AG10803 (cell line): ENCODE measurements around the gene CWC25.

Source experiments
- DNase-seq: peaks from one replicate; pipeline ENCODE4 v3.0.0; 2010; ENCODE audit warnings: low read depth
- H3K4me3 ChIP-seq: 2 replicates; pipeline ENCODE4 v1.5.1; 2011; ENCODE audit warnings: mild to moderate bottlenecking, low read length, control low read depth
- TF ChIP-seq, protein P1 (sequence below): conservative IDR thresholded peaks from 2 replicates; pipeline ENCODE4 v1.5.1; 2011; ENCODE audit warnings: mild to moderate bottlenecking, low read length, control low read depth, inconsistent platforms

CWC25 gene

DNA sequence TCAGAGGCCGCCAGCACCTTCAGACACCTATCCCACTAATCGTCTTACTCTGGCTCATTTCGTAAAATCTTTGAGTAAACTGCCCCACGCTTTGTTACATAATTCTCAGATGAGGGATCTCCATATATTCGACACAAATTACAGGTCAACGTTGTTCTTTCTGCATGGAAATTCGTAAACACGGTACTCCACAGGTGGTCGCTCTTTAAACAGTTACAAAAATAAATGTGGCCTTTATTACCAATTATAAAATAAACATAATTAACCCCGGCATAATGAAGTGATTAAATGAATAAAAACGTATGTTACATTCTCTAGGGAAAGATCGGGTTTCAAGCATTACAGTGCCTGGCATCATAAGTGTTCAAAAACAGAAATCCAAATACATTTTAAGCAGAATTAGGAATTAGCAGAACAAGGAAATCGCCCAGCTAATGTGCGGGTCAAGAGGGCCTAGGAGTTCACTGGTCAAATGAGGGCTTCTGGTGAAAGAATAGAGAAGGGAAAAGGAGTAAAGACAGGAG is 24.8 kb downstream of the CWC25 start:
- peak overlapping the region; percentile 93 for H3K4me3 ChIP-seq

DNA sequence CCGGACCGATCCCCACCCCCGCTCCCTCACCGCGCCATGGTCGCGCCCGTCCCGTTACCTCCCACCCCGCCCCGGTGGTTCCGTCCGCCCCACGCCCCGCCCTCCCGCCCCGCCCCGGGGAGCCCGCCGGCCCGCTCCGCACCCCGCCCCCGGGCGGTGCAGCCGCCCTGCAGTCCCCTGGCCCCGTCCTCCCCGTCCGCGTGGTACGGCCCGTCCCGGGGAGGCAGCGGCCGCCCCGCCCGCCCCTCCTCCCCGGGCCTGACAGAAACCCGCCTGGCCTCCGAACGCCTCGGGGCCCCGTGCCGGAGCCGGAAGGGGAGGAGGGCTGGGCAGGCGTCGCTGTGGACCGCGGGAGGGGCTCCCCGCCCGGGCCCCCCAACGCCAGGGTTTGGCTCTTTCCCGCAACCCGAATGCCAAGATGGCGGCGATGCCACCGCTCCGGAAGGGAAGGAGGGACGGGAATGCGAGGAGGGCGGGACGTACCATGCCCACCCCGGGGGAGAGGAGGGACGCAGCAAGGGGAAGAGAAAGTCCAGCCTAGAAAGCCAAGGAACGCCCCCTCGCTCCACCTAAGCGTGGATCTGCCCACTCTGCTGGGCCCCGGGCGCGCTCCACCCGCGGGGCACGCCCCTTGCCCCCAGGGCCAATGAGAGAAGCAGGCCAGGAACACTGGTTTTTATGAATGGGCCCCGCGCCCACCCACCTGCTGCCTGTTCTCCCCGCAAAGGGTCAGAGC is 25.5 kb downstream of the CWC25 start, which contains the start of gene PIP4K2B:
Gene PIP4K2B, minus strand, starts transcription at position 56 of the 736 bp plus-strand sequence. CDS start 132 bp downstream, outside the sequence.
- DNase-seq: peak; percentile 99
- peak within 1 kb of the TSS; percentile 93 for H3K4me3 ChIP-seq
- TF ChIP-seq, protein P1, sequence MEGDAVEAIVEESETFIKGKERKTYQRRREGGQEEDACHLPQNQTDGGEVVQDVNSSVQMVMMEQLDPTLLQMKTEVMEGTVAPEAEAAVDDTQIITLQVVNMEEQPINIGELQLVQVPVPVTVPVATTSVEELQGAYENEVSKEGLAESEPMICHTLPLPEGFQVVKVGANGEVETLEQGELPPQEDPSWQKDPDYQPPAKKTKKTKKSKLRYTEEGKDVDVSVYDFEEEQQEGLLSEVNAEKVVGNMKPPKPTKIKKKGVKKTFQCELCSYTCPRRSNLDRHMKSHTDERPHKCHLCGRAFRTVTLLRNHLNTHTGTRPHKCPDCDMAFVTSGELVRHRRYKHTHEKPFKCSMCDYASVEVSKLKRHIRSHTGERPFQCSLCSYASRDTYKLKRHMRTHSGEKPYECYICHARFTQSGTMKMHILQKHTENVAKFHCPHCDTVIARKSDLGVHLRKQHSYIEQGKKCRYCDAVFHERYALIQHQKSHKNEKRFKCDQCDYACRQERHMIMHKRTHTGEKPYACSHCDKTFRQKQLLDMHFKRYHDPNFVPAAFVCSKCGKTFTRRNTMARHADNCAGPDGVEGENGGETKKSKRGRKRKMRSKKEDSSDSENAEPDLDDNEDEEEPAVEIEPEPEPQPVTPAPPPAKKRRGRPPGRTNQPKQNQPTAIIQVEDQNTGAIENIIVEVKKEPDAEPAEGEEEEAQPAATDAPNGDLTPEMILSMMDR: no peak

More for the DNA sequence above, 24.8 kb downstream of the CWC25 start:
- TF ChIP-seq, protein P1: no peak
- no peak for DNase-seq

DNA sequence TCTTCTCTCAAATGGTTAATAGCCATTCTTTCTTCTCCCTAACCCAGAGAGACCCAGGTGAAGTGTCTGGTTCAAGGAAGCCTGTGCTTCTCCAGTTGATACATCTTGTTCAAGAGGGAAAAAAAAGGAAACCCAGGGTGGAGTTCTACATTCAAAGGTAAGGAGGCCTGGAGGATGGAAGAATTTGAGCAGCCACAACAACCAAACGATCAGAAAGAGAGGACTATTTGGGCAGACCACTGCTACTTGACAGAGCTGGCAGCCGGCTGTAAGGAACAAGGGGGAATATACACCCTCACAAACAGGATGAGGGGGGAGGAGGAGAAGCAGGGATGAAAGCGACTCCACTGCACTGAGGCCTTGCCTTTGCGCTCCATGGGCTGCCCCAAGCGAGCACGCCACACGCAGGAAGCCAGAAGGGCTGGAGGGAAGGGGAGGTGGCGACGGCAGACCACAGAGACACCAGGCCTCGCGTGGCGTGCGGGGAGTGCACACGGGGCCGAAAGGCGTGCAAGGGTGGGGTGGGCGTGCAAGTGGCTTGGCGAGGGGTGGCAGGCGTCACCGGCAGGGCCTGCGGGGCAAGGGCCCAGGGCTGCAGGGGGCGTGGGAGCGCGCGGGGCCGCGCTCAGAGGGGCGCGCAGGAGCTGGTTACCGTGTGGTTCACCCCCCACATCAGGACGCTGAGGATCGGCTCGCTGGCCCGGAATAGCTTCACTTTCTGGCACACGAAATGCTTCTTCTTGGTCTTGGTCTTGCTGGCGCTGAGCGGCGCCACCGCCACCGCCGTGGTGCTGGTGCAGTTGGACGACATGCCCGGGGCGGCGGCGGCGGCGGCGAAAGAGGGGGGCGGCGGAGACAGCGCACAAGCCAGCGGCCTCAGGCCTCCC is 26.3 kb downstream of the CWC25 start:
- DNase-seq: peak; percentile 50
- H3K4me3 ChIP-seq: peak overlapping the region; percentile 93
- TF ChIP-seq, protein P1: no peak; the same call in 1 of the 2 replicates

DNA sequence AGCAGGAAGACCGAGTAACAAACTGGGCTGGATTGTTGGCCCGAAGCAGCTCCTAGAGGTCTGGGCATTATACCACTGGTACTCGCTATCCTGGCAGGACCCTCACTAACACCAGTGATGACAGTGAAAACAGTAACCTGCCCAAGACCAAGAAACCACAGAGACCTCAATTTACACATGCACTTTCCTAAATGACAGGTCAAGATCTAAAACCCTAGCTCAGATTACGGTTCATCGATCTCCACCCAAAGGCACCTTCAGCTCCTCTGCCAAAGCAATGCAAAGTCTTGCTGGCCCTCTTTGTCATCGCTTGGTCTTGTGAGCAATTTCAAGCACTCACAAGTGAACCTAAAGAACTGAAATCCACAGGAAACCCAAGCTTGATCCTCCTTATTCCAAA is 27.3 kb downstream of the CWC25 start:
- H3K4me3 ChIP-seq: peak overlapping the region; percentile 93
- DNase-seq: no peak
- TF ChIP-seq, protein P1: no peak

DNA sequence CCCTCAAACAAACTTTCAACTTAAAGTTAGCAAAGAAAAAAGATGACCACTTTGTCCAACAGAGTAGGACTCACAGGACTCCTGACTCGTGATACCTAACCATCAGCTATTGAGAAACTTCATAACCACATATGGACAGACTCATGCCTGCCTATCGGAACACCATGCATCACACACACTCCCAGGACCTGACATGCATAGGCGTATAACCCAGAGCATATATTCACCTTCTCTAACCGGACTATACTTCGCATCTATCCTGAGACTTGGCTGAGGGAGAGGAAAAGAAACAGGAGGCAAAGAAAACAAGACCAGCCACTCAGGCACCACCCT is 28.0 kb downstream of the CWC25 start:
- TF ChIP-seq, protein P1: no peak
- peak overlapping the region; percentile 93 for H3K4me3 ChIP-seq
- peak; percentile 33 for DNase-seq

DNA sequence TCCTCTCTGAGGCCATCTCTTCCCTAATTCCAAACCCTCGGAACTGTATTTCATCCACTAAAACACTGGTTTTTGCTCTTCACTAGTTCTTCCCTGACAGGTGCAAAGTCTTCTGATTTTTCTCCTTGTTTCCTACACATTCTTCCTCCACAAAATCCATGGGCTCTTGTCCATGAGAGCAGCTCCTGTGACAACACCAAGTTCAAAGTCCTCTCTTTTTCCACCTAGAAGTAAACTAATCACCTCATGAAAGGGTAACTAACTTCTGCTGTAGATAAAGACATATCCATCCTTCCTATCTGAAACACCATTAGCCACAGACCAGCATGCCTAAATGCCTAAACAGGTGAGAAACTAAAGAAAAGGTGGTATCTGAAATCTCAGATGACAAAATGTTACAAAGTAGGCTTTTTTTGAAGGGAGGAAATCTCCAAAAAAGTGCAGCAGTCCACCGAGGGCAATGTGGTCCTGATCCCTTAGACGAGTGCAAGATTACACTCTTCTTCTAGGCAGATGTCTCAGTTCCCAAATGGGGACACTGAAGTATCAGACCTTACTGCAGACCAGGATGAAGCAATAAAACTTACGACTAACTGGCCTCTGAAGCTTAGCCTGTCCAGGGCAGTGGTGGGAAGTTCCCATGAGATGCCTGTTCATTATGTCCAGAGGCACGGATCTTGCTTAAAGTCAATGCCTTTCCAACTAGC is 28.5 kb downstream of the CWC25 start:
- DNase-seq: no peak
- H3K4me3 ChIP-seq: no peak overlapping the region
- TF ChIP-seq, protein P1: no peak
